Stimulated activated CD4-positive, alpha-beta T cell treated with anti-CD3 and anti-CD28 coated beads, Interleukin-2, amount 100 ng/mL, for 4 hours (primary cell): ENCODE measurements around the gene COLEC11.
"Not testable (repeated sequence)": the region's sequence is repeated elsewhere in the genome, so short reads cannot be mapped to it uniquely, and the experiment has no call there.

Experiments used
- DNase-seq: peaks from one replicate; pipeline ENCODE4 v3.0.0-alpha.2; 2020; ENCODE audit warnings: low read depth

COLEC11 gene

GRCh38 chr2:3654531-3655225, 59.8 kb downstream of the COLEC11 start:
- no peak for DNase-seq

GRCh38 chr2:3655871-3656761, 61.2 kb downstream of the COLEC11 start:
- no peak for DNase-seq

GRCh38 chr2:3656762-3657721, 62.1 kb downstream of the COLEC11 start:
- no peak for DNase-seq

DNA sequence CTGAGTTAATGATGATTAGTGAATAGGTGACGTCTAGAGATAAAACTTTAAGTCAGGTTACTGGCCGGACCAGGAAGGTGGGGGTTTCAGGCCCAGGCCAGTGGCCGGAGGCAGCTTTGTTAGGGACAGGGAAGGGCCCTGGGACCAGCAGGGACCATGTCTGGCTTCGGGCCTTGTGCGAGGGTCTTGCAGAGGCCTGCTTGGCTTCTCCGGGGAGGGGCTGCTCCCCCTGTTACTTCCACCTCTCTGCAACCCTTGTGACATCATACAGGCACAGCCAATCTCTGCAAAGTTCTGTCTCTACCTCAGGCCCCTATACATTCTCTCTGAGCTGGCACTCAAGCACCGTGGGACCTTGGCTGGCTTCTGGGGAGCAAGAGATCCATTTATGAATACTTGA, 63.0 kb downstream of the COLEC11 start, which contains the start of gene ALLC:
TSS of gene ALLC (plus strand) at position 320 of the 400 bp plus-strand sequence. CDS start 12,958 bp downstream, outside the sequence.
- no peak for DNase-seq

- DNase-seq, result no peak
These were observed 64.8 kb downstream of the COLEC11 start for GRCh38 chr2:3659447-3660432.

DNA sequence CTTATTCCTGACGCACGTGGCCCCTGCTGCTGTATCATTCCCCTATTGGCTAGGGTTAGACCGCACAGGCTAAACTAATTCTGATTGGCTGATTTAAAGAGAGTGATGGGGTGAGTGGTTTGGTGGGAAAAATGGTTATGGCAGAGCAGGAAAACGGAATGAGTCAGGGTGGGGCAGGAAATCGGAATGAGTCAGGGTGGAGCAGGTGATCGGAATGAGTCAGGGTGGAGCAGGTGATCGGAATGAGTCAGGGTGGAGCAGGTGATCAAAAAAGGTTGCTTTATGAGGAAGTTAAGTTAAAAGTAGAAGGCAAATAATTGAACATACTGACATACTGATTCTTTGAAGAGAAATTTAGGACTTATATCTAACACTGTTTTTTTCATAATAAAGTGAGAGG, 65.7 kb downstream of the COLEC11 start:
- DNase-seq, result not testable (repeated sequence)

- no peak for DNase-seq
These were observed 66.3 kb downstream of the COLEC11 start for GRCh38 chr2:3661149-3661660.

- DNase-seq, result no peak
These were observed 67.3 kb downstream of the COLEC11 start for GRCh38 chr2:3662239-3662638.

DNA sequence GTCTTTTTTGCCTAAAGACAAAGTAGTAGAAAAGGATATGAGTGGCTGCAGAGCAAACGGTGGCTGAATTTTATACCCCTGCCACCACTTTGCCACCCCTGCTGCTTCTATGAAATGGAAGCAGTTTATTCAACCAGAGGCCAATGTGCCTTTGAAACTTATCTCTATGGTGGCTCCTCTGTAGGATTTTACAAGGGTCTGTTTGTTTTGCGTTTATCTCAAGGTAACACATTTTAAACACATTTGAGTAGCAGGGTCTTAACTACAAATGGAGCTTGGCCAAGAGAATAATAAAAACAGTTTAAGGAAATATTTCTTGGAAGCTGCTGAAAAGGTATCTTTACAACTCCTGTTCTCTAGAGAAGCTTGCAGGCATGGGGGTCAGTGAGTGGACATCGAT, 69.2 kb downstream of the COLEC11 start:
- no peak for DNase-seq

DNA sequence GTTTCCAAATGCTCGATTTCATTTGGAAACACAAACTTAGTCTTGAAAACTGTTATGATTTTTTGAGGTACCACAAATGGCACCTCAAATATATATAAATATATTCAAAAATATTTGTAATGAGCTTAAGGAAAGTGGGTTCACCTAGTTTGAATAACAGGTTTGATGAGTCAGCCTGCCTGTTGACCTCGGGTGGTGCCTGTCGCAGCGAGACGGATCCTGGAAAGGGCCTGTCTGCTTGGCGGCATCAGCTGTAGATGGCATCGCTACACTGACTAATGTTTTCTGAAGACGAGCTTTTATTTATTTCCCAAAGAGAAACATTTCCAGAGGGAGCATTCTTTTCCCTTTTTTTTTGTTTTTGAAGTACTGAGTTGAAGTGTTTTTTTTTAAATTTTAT, 70.0 kb downstream of the COLEC11 start:
- DNase-seq, result no peak

- DNase-seq, result no peak
These were observed 71.1 kb downstream of the COLEC11 start for GRCh38 chr2:3665886-3666612.

DNA sequence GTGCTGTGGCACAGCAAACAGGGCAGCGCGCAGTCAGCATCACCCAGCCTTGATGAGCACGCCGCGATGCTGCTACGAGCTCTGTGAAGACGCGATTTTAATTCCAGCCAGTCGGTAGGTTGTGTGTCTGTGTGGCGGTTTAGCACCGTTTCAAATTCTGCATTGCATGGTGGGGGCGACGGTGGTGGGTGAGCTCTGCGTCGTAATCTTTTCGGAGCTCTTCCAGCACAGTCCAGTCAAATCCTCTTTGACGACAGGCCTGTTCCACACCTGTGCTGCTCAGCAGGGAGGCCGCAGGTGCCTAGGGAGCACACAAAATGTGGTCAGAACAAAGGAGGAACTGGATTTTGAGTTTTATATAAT, 71.7 kb downstream of the COLEC11 start:
- DNase-seq, result no peak

DNA sequence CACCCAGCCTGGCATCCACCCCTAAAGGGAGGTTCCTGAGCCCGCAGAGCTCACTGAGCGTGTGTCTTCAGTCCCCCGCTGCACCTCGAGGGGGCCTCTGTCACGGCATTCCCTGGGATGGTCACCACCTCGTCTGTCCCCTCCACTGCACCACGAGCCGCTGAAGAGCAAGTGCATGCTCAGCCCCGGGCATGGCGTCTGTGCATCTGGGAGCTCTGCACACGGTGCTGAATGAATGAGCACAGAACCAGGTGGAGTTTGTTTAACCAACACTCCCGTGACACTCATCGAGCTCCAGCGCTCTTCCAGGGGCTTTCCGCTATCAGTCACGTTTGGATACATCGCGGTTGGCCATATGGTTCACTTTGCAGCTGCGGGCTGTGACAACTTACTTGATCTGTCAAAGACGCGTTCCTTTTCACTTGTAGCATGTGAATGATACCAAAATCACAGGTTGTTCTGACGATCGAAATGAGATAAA, 72.3 kb downstream of the COLEC11 start:
- DNase-seq, result no peak

GRCh38 chr2:3669656-3670055, 74.7 kb downstream of the COLEC11 start:
- no peak for DNase-seq

DNA sequence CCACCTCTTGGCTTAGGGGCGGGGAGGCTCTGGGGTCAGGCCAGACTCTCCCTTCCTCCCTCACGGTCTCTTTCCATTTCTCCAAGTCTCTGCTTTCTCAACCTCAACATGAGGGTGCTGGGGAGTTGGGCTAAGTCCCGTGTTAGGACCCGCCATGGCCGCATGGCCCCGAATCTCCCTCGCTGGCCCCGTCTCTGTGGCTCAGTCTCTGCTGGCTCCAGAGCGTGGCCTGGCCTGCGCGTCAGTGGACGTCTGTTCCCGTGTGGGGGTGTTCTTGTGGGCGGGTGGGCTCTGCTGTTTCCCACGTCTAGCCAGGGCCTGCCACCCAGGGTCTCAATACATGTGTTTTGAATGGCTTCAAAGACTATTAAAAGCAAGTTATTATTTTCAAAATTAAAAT, 75.5 kb downstream of the COLEC11 start:
- no peak for DNase-seq

GRCh38 chr2:3670941-3671340, 76.0 kb downstream of the COLEC11 start:
- no peak for DNase-seq

GRCh38 chr2:3672861-3673678, 78.2 kb downstream of the COLEC11 start:
- no peak for DNase-seq

- no peak for DNase-seq
These were observed 79.3 kb downstream of the COLEC11 start for GRCh38 chr2:3674066-3674845.
